Esophagus squamous epithelium (tissue), 4 donors: ENCODE data around the gene THADA.

Source experiments
- CTCF ChIP-seq, 6 experiments: fragments of 450-650 bp in 4 of 6; fragments of 200-600 bp in 2 of 6; sonication (generic) in 2 of 6; IDR thresholded peaks; one replicate each; pipeline ENCODE4 v1.5.1; 2016 to 2019; ENCODE audit warnings: antibody characterized with exemption in 6 of 6, mild to moderate bottlenecking in 4 of 6, moderate library complexity in 4 of 6
- POLR2A ChIP-seq, 4 donors: fragments of 450-650 bp; IDR thresholded peaks; one replicate each; pipeline ENCODE4 v1.6.1; 2017; ENCODE audit warnings: antibody characterized with exemption in 4 of 4, mild to moderate bottlenecking in 4 of 4, moderate library complexity in 3 of 4

- TF ChIP-seq CTCF (IDR thresholded peaks at IDR 0.05), result no peak
- no peak for TF ChIP-seq POLR2A (IDR thresholded peaks at IDR 0.05)
Observed at GRCh38 chr2:43302961-43303494, 292.8 kb downstream of the THADA start.
